A673 (cell line): Measurements from ENCODE around the gene ZSCAN10. TPM values are rescaled to one million over a fixed set of nuclear protein-coding genes. Genes with fewer than 3 reads are reported as not detected.

Experiments used
- BruUV-seq: library from RNA; stranded (reverse); fragments of 400-500 nt; replicated peaks from 2 replicates; lab custom pipeline; 2021; lab: Mats Ljungman, UMichigan
- CTCF ChIA-PET: fragments of 300-600 bp; sonication (Branson Sonifier 250); formaldehyde crosslinking; loops from one replicate; lab custom pipeline; 2022; ENCODE audit warnings: antibody characterized with exemption; lab: Charles Lee
- POLR2A ChIA-PET: fragments of 300-600 bp; sonication (Branson Sonifier 250); formaldehyde crosslinking; loops from one replicate; lab custom pipeline; 2022; ENCODE audit warnings: antibody characterized with exemption; ENCODE audit not compliant: low non-redundant PET; lab: Charles Lee
- DNase-seq: peaks from one replicate; pipeline ENCODE4 v3.0.0-alpha.2; 2015; ENCODE audit warnings: low spot score
- H3K27ac ChIP-seq: fragments of 200-600 bp; sonication (generic); 2 replicates; pipeline ENCODE4 v1.5.1; 2016; ENCODE audit warnings: mixed run types, low read depth, mild to moderate bottlenecking, mixed read lengths, antibody characterized with exemption, low read length; ENCODE audit not compliant: poor library complexity, severe bottlenecking
- H3K27me3 ChIP-seq: fragments of 200-600 bp; sonication (generic); replicated peaks from 2 replicates; pipeline ENCODE4 v1.6.1; 2017; ENCODE audit warnings: mixed run types, low read depth, mild to moderate bottlenecking, mixed read lengths, antibody characterized with exemption, low read length; ENCODE audit not compliant: insufficient read depth, poor library complexity
- H3K36me3 ChIP-seq: fragments of 200-600 bp; sonication (generic); 2 replicates; pipeline ENCODE4 v1.6.1; 2016; ENCODE audit warnings: mixed run types, mild to moderate bottlenecking, mixed read lengths, antibody characterized with exemption, low read length; ENCODE audit not compliant: insufficient read depth, poor library complexity, severe bottlenecking
- H3K4me1 ChIP-seq: fragments of 200-600 bp; sonication (generic); 2 replicates; pipeline ENCODE4 v1.6.1; 2017; ENCODE audit warnings: mixed run types, mild to moderate bottlenecking, mixed read lengths, antibody characterized with exemption, low read length; ENCODE audit not compliant: insufficient read depth, poor library complexity, severe bottlenecking
- H3K4me3 ChIP-seq: fragments of 200-600 bp; sonication (generic); 2 replicates; pipeline ENCODE4 v1.5.1; 2016; ENCODE audit warnings: low read depth, mixed run types, mild to moderate bottlenecking, mixed read lengths, low read length; ENCODE audit not compliant: poor library complexity, severe bottlenecking
- H3K9me3 ChIP-seq: fragments of 200-600 bp; sonication (generic); 2 replicates; pipeline ENCODE4 v1.6.1; 2016; ENCODE audit warnings: mixed run types, low read depth, mild to moderate bottlenecking, mixed read lengths, antibody characterized with exemption, low read length; ENCODE audit not compliant: poor library complexity, severe bottlenecking
- CTCF ChIP-seq: fragments of 300-800, 200-600 bp; sonication (generic); conservative IDR thresholded peaks from 2 replicates; pipeline ENCODE4 v1.5.1; 2017; ENCODE audit warnings: low read depth, mild to moderate bottlenecking, antibody characterized with exemption, low read length, moderate library complexity, mixed read lengths
- EZH2 ChIP-seq: fragments of 200-600 bp; sonication (generic); IDR thresholded peaks from 2 replicates; pipeline ENCODE4 v1.6.1; 2017; ENCODE audit warnings: borderline replicate concordance, low read depth, mild to moderate bottlenecking, mixed read lengths, antibody characterized with exemption, low read length; ENCODE audit not compliant: poor library complexity, severe bottlenecking
- intact Hi-C: fragments of 100-400 bp; cut with micrococcal nuclease; formaldehyde crosslinking; loops from one replicate; pipeline ENCODE4 v1.10.0; 2022; ENCODE audit not compliant: unreplicated experiment
- total RNA-seq: library from RNA; stranded (reverse); gene quantifications from 2 replicates; pipeline ENCODE4 v1.2.3, GENCODE V29; 2021

ZSCAN10 gene
- total RNA-seq, 1 experiment from 2014 or later, result not detected

- Histone ChIP-seq H3K4me1 (no peaks in the 10 kb centered on the region), H3K27ac (no peak overlapping the region), H3K9me3 (no peaks in the 10 kb centered on the region), H3K27me3 (no peaks in the 10 kb centered on the region), H3K36me3 (no peaks in the 10 kb centered on the region), H3K4me3 (no peak overlapping the region)
- no peak for TF ChIP-seq CTCF
- no peak for TF ChIP-seq EZH2
- intact Hi-C loops, result loop anchor here (5.0 kb wide), 1 partner anchor 63 kb away; no protein-coding TSS in a partner anchor
- DNase-seq, result no peak
- POLR2A ChIA-PET, result interaction anchor here (0.6 kb wide), 1 partner anchor 67 kb away, joined by 4 read pairs; no protein-coding TSS in a partner anchor
- CTCF ChIA-PET, result no interaction called here
- no TSS peak for BruUV-seq
These were observed 35.3 kb downstream of the ZSCAN10 start for GRCh38 chr16:3063625-3064386.

- Histone ChIP-seq H3K27ac (no peak overlapping the region), H3K4me3 (no peak overlapping the region), H3K9me3 (no peaks in the 10 kb centered on the region), H3K36me3 (no peaks in the 10 kb centered on the region), H3K27me3 (no peaks in the 10 kb centered on the region), H3K4me1 (peaks cover 5% of the 10 kb centered on the region)
- no peak for DNase-seq
- CTCF ChIA-PET, result no interaction called here
- BruUV-seq, result no TSS peak
- POLR2A ChIA-PET, result no interaction called here
- TF ChIP-seq EZH2, result no peak
- intact Hi-C loops, result loop anchor here (5.0 kb wide), 1 partner anchor 65 kb away; no protein-coding TSS in a partner anchor
These were observed 36.5 kb downstream of the ZSCAN10 start for GRCh38 chr16:3062553-3062952.

- intact Hi-C loops, result loop anchor here (5.0 kb wide), 1 partner anchor 67 kb away; no protein-coding TSS in a partner anchor
- BruUV-seq, result no TSS peak
- TF ChIP-seq EZH2 (no peak), CTCF (no peak)
- DNase-seq, result no peak
- H3K27ac ChIP-seq, result no peak overlapping the region
- H3K9me3 ChIP-seq, result no peaks in the 10 kb centered on the region
- H3K4me1 ChIP-seq, result peaks cover 5% of the 10 kb centered on the region
- no peak overlapping the region for H3K4me3 ChIP-seq
- ChIA-PET POLR2A (no interaction called here), CTCF (interaction anchor here (1.0 kb wide), 1 partner anchor 34 kb away, joined by 3 read pairs; no protein-coding TSS in a partner anchor)
- H3K36me3 ChIP-seq, result no peaks in the 10 kb centered on the region
- no peaks in the 10 kb centered on the region for H3K27me3 ChIP-seq
These were observed 38.6 kb downstream of the ZSCAN10 start for GRCh38 chr16:3060339-3061127.
